RPMI7951 (cell line): ENCODE measurements around the gene CALHM2. TPM values are rescaled to one million over a fixed set of nuclear protein-coding genes. Genes with fewer than 3 reads are reported as not detected.
"Not testable (repeated sequence)": the region's sequence is repeated elsewhere in the genome, so short reads cannot be mapped to it uniquely, and the experiment has no call there.

Source experiments
- DNase-seq: peaks from one replicate; pipeline ENCODE4 v3.0.0-alpha.2; 2012; ENCODE audit warnings: low read depth
- total RNA-seq: library from RNA; depleted of rRNA; stranded (reverse); fragments of >200 nt; shearing (Covaris generic); gene quantifications from 2 replicates; pipeline ENCODE4 v1.2.3, GENCODE V29; 2014; rRNA removed

Gene CALHM2
- total RNA-seq, 1 experiment from 2014 or later = 1.9 TPM

DNA sequence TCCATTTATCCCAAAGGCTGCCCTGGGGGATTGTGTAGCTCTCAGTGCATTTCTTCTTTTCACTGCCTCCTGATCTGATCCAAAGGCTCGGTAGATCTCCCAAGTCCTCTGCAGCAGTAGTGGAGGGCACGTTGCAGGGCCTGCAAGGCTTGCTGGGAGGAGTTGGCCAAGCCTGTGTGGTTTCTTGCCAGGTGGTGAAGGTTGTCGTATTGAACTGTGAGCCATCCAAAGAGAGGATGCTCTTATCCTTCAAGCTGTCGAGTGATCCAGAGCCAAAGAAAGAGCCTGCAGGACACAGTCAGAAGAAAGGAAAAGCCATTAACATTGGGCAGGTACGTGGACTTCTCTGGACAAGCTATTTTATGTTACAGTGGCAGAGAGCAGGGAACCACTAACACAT is 34.6 kb downstream of the CALHM2 start:
- no peak for DNase-seq

DNA sequence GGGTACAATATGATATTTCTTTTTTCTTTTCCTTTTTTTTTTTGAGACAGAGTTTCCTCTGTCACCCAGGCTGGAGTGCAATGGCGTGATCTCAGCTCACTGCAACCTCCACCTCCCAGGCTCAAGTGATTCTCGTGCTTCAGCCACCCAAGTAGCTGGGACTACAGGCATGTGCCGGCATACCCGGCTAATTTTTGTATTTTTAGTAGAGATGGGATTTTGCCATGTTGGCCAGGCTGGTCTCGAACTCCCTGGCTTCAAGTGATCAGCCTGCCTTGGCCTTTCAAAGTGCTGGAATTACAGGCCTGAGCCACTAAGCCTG is 35.1 kb downstream of the CALHM2 start:
- DNase-seq = not testable (repeated sequence)

DNA sequence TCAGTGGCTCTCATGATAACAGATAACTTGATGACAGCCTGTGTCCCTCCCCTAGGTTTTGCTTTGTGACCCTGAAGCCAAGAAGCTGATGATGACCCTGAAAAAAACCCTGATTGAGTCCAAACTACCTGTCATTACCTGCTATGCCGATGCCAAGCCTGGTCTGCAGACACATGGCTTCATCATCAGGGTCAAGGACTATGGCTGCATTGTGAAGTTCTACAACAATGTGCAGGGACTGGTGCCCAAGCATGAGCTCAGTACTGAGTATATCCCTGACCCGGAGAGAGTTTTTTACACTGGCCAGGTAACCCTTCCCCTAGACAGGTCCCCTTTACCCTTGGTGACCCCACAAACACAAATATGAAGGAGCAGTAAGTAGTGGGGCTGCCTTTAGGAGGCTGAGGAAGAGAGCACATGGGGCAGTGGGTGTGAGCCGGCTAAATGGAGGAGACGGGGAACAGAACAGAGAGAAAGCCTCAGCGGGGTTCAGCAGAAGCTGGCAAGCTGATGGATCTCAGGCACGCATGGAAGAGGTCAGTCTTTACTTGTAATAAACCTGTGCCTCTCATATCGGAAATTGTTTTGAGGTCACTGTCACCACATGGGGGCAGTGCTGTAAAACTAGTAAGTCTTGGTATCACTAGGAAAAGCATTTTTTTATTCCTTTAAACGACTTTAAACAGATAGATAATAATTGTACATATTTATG is 35.6 kb downstream of the CALHM2 start:
- DNase-seq = peak; percentile 57

DNA sequence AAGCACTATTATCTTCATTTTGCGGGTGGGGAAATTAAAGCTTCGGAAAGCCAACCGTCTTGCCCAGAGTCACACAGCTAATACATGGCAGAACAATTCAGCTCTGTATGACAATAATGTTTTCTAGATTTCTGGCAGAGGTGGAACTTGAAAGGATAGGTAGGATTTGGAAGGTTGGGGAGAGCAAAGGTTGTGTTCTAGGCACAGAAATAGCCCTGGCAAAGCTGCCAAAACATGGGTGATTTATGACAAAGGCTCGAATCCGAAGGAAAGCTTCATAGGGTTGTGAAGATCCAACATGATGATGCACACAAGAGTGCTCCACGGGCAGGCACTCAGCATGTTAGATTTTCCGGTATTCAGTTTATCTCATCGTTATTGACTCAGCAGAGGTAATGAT is 36.6 kb downstream of the CALHM2 start:
- no peak for DNase-seq

DNA sequence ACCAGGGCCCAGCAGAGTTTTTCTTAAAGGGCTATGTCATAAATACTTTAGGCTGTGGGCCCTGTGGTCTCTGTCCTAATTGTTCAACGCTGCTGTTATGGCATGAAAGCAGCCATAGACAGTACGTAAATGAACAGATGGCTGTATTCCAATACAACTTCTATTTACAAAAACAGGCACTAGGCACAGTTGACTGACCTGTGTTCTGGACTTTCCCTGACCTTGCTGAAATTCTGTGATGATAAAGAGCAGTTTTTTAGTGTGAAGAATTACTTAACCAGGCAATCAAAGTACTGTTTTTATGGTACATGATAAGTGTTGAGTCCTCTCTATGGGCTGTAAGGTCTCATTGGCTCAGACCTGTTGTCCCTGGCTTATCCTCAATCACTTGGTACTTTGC is 38.6 kb downstream of the CALHM2 start:
- no peak for DNase-seq

DNA sequence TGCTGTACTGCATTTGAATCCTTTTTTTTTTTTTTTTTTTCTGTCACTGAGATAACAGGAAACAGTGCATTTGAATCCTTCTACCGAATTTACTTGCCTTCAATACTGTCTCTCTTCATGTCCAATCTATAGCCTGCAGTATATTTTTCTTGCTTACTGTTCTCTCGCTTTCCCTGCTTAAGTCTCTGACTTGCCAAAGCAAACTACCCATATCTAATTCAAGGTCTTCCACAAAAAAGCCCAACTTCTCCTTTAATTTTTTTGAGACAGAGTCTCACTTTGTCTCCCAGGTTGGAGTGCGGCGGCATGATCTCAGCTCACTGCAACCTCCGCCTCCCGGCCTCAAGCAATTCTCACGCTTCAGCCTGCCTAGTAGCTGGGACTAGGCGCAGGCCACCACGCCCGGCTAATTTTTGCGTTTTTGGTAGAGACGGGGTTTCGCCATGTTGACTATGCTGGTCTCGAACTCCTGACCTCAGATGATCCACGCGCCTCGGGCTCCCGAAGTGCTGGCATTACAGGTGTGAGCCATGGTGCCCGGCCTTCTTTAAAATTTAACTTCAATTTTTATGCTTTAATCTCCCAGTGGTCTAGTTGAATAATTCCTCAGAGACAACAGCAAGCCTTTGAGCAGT is 54.9 kb downstream of the CALHM2 start:
- peak; percentile 30 for DNase-seq

DNA sequence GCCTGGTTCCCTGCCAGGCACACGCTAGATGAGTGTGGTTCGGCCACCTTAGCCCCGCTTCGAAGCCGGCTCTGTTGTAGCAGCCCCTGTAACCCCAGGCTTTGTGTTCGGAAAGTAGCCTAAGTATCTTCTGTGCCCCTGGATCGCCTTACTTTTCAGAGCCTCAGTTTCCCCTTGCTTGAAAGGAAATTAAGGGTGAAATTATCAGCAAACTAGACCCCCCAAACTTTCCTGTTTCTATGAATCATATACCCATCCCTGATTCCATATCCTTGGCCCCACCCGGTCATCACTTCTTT is 55.4 kb downstream of the CALHM2 start:
- DNase-seq = no peak

Other genes starting within 250 kb of the CALHM2 start
- 0.10 and 0.12 TPM in 2 replicates for gene RPEL1, start 206.5 kb downstream of the CALHM2 start, total RNA-seq
- gene INA, start 175.2 kb downstream of the CALHM2 start, total RNA-seq = 7.9 and 10.3 TPM in 2 replicates
- 15.1 and 15.4 TPM in 2 replicates for gene PCGF6, start 101.2 kb downstream of the CALHM2 start, total RNA-seq
- 6.4 and 8.4 TPM in 2 replicates for gene TAF5, start 84.4 kb downstream of the CALHM2 start, total RNA-seq
- gene ATP5MK, start 55.9 kb downstream of the CALHM2 start, total RNA-seq = 586 and 602 TPM in 2 replicates
- gene PDCD11, start 55.7 kb downstream of the CALHM2 start, total RNA-seq = 15.3 and 18.1 TPM in 2 replicates
- not detected in 2 replicates for gene CALHM1, start 6.5 kb upstream of the CALHM2 start, total RNA-seq
- 6.8 and 8.2 TPM in 2 replicates for gene CALHM3, start 26.9 kb upstream of the CALHM2 start, total RNA-seq
- gene NEURL1, start 41.3 kb upstream of the CALHM2 start, total RNA-seq = not detected in 2 replicates